ENCODE results near the gene FHIT.

GRCh38 chr3:60009931-60010478 lies 1241.2 kb downstream of the FHIT start:
- TF ChIP-seq CTCF (IDR thresholded peaks at IDR 0.05) (no peak), POLR2A (IDR thresholded peaks at IDR 0.05) (no peak), EP300 (IDR thresholded peaks at IDR 0.05) (no peak)
